GM23338 (cell line): ENCODE data around the gene WEE2. TPM values are rescaled to one million over a fixed set of nuclear protein-coding genes. Genes with fewer than 3 reads are reported as not detected.

ENCODE experiments used
- ATAC-seq: fragments of 200-7000 bp; cut with Tn5 transposase; 3 replicates; pipeline ENCODE4 v1.9.1; 2020
- DNase-seq: peaks from one replicate; pipeline ENCODE4 v3.0.0-alpha.2; 2015; ENCODE audit warnings: low spot score
- H2AFZ ChIP-seq: fragments of 200-600 bp; sonication (generic); 2 replicates; pipeline ENCODE4 v1.8.0; 2016; ENCODE audit warnings: antibody characterized with exemption, mild to moderate bottlenecking, moderate library complexity
- H3F3A ChIP-seq: fragments of 200-600 bp; sonication (generic); replicated peaks from 2 replicates; pipeline ENCODE4 v1.8.0; 2017; ENCODE audit warnings: antibody characterized with exemption, mixed run types, low read depth
- H3K27ac ChIP-seq: fragments of 200-600 bp; sonication (generic); 2 replicates; pipeline ENCODE4 v1.6.1; 2016; ENCODE audit warnings: low read depth
- H3K27me3 ChIP-seq: fragments of 200-600 bp; sonication (generic); 2 replicates; pipeline ENCODE4 v1.8.0; 2016; ENCODE audit warnings: mild to moderate bottlenecking, mixed run types, moderate library complexity; ENCODE audit not compliant: insufficient read depth
- H3K36me3 ChIP-seq: fragments of 200-600 bp; sonication (generic); 2 replicates; pipeline ENCODE4 v1.8.0; 2016; ENCODE audit warnings: mild to moderate bottlenecking; ENCODE audit not compliant: insufficient read depth
- H3K4me1 ChIP-seq: fragments of 200-600 bp; sonication (generic); 2 replicates; pipeline ENCODE4 v1.8.0; 2016; ENCODE audit warnings: mild to moderate bottlenecking, moderate library complexity; ENCODE audit not compliant: insufficient read depth
- H3K4me2 ChIP-seq: fragments of 200-600 bp; sonication (generic); 2 replicates; pipeline ENCODE4 v1.7.1; 2017; ENCODE audit warnings: mixed run types
- H3K4me3 ChIP-seq: fragments of 200-600 bp; sonication (generic); 2 replicates; pipeline ENCODE4 v1.6.1; 2016; ENCODE audit warnings: mixed run types
- H3K79me2 ChIP-seq: fragments of 200-600 bp; sonication (generic); replicated peaks from 2 replicates; pipeline ENCODE4 v1.8.0; 2017; ENCODE audit warnings: mild to moderate bottlenecking; ENCODE audit not compliant: insufficient read depth
- H3K9me2 ChIP-seq: fragments of 200-600 bp; sonication (generic); 2 replicates; pipeline ENCODE4 v1.8.0; 2017; ENCODE audit not compliant: insufficient read depth
- H4K20me1 ChIP-seq: fragments of 200-600 bp; sonication (generic); replicated peaks from 2 replicates; pipeline ENCODE4 v1.8.0; 2017; ENCODE audit warnings: mild to moderate bottlenecking; ENCODE audit not compliant: insufficient read depth
- H3K27ac Mint-ChIP-seq: 2 replicates; pipeline ENCODE4 v1.8.0; 2020; ENCODE audit warnings: inconsistent platforms, mild to moderate bottlenecking, moderate library complexity, mixed read lengths
- H3K27me3 Mint-ChIP-seq: 3 replicates; pipeline ENCODE4 v1.8.0; 2022; ENCODE audit warnings: low read depth, mild to moderate bottlenecking, moderate library complexity, mixed read lengths, inconsistent platforms; ENCODE audit not compliant: insufficient read depth, poor library complexity
- H3K36me3 Mint-ChIP-seq: 3 replicates; pipeline ENCODE4 v1.8.0; 2021; ENCODE audit warnings: low read depth, mild to moderate bottlenecking, inconsistent platforms, moderate library complexity, mixed read lengths
- H3K4me1 Mint-ChIP-seq: 3 replicates; pipeline ENCODE4 v1.8.0; 2020; ENCODE audit warnings: mild to moderate bottlenecking, inconsistent platforms, mixed read lengths
- H3K4me3 Mint-ChIP-seq: 3 replicates; pipeline ENCODE4 v1.8.0; 2021; ENCODE audit warnings: moderate library complexity, mild to moderate bottlenecking, inconsistent platforms, mixed read lengths
- H3K9me3 Mint-ChIP-seq: 3 replicates; pipeline ENCODE4 v1.8.0; 2020; ENCODE audit warnings: moderate library complexity, mild to moderate bottlenecking, inconsistent platforms, mixed read lengths
- CREB1 ChIP-seq: fragments of 250-450 bp; sonication (Bioruptor Pico); IDR thresholded peaks from 2 replicates; pipeline ENCODE4 v1.5.0; 2020; ENCODE audit warnings: low read depth, mild to moderate bottlenecking, moderate library complexity
- ETS1 ChIP-seq: IDR thresholded peaks from 2 replicates; pipeline ENCODE4 v1.6.1; 2016; ENCODE audit warnings: antibody characterized with exemption
- EZH2 ChIP-seq: fragments of 200-600 bp; sonication (generic); IDR thresholded peaks from one replicate; pipeline ENCODE4 v1.8.0; 2017; ENCODE audit warnings: antibody characterized with exemption, mild to moderate bottlenecking, low read depth; ENCODE audit not compliant: unreplicated experiment
- JUNB ChIP-seq: IDR thresholded peaks from one replicate; pipeline ENCODE4 v1.6.1; 2016; ENCODE audit warnings: antibody characterized with exemption; ENCODE audit not compliant: unreplicated experiment
- NANOG ChIP-seq: IDR thresholded peaks from 2 replicates; pipeline ENCODE4 v1.6.1; 2016; ENCODE audit warnings: antibody characterized with exemption, borderline replicate concordance
- REST ChIP-seq: IDR thresholded peaks from one replicate; pipeline ENCODE4 v1.6.1; 2018; ENCODE audit warnings: antibody characterized with exemption; ENCODE audit not compliant: unreplicated experiment
- STAT1 ChIP-seq: IDR thresholded peaks from one replicate; pipeline ENCODE4 v1.6.1; 2016; ENCODE audit warnings: antibody characterized with exemption; ENCODE audit not compliant: unreplicated experiment
- ZNF114 ChIP-seq: fragments of 250-450 bp; sonication (Bioruptor Pico); IDR thresholded peaks from 2 replicates; pipeline ENCODE4 v1.5.0; 2020; ENCODE audit warnings: mild to moderate bottlenecking, moderate library complexity
- ZNF331 ChIP-seq: fragments of 250-450 bp; sonication (Bioruptor Pico); IDR thresholded peaks from 2 replicates; pipeline ENCODE4 v1.5.0; 2020; ENCODE audit warnings: low read depth, mild to moderate bottlenecking, moderate library complexity
- ZNF462 ChIP-seq: fragments of 250-450 bp; sonication (Bioruptor Pico); IDR thresholded peaks from 2 replicates; pipeline ENCODE4 v1.5.0; 2020; ENCODE audit warnings: mild to moderate bottlenecking, moderate library complexity
- polyA plus RNA-seq: library from polyadenylated mRNA; unstranded; fragments of >200 nt; fragmentation: Nextera tagmentation; extraction: Ambion mirVana; gene quantifications from 2 replicates; pipeline ENCODE4 v1.2.1, GENCODE V29; 2016
- total RNA-seq: library from RNA; depleted of rRNA; stranded (reverse); fragments of >200 nt; shearing (Covaris generic); gene quantifications from 2 replicates; pipeline ENCODE4 v1.2.3, GENCODE V29; 2014

WEE2 gene
- total and polyA plus RNA-seq, 2 experiments from 2014 or later: not detected

- Histone ChIP-seq H3K4me3 (peak overlapping the region; percentile 63), H2AFZ (no peak overlapping the region; the same call in 1 of the 2 replicates), H3K9me2 (no peaks in the 10 kb centered on the region), H3K36me3 (peaks cover 40% of the 10 kb centered on the region), H3K79me2 (peaks cover 38% of the 10 kb centered on the region), H3F3A (0 out of 2 replicates have a peak, but pooled peaks cover 3% of the 10 kb centered on the region), H3K27ac (peak overlapping the region; percentile 43), H4K20me1 (peaks cover 14% of the 10 kb centered on the region), H3K27me3 (no peaks in the 10 kb centered on the region), H3K4me1 (peaks cover 8% of the 10 kb centered on the region), H3K4me2 (peak overlapping the region; percentile 81)
- peaks cover 17% of the 10 kb centered on the region for H3K4me1 Mint-ChIP-seq
- peak overlapping the region; percentile 99 for H3K4me3 Mint-ChIP-seq
- peaks cover 45% of the 10 kb centered on the region for H3K36me3 Mint-ChIP-seq
- peak overlapping the region; percentile 99 for H3K27ac Mint-ChIP-seq
- ATAC-seq: peak; percentile 82
- H3K9me3 Mint-ChIP-seq: no peaks in the 10 kb centered on the region
- H3K27me3 Mint-ChIP-seq: peaks cover 4% of the 10 kb centered on the region
- TF ChIP-seq ETS1 (no peak), JUNB (no peak), ZNF331 (CRISPR knock-in tag) (no peak), STAT1 (no peak), CREB1 (CRISPR knock-in tag) (no peak), NANOG (no peak), EZH2 (no peak), REST (no peak), ZNF462 (CRISPR knock-in tag) (no peak), ZNF114 (CRISPR knock-in tag) (no peak)
- DNase-seq: no peak
These were observed 30.4 kb downstream of the WEE2 start for GRCh38 chr7:141738592-141739013.
